Stimulated activated CD4-positive, alpha-beta T cell treated with anti-CD3 and anti-CD28 coated beads, Interleukin-4, amount 100 ng/mL, for 4 hours (primary cell): ENCODE results near the gene CDCA5.
"Not testable (repeated sequence)": the region's sequence is repeated elsewhere in the genome, so short reads cannot be mapped to it uniquely, and the experiment has no call there.

Experiments
- DNase-seq, 2 experiments: peaks; one replicate each; pipeline ENCODE4 v3.0.0-alpha.2; 2020

The CDCA5 gene

GRCh38 chr11:65118891-65119669, 35.2 kb upstream of the CDCA5 start:
- DNase-seq: not testable (repeated sequence)

GRCh38 chr11:65118097-65118837, 34.4 kb upstream of the CDCA5 start:
- DNase-seq: no peak

- DNase-seq: peak; percentile 100
Measured at GRCh38 chr11:65117206-65118096, 33.6 kb upstream of the CDCA5 start, which contains the start of gene ZNHIT2. Gene ZNHIT2 (minus strand): TSS chr11:65117701. CDS start chr11:65117653, 48 bp downstream.

GRCh38 chr11:65116370-65117205, 32.7 kb upstream of the CDCA5 start:
- peak; percentile 59 to 77 for DNase-seq

GRCh38 chr11:65115361-65116082, 31.7 kb upstream of the CDCA5 start:
- no peak for DNase-seq

GRCh38 chr11:65114538-65115171, 30.8 kb upstream of the CDCA5 start:
- DNase-seq: no peak

- DNase-seq: no peak
Measured at GRCh38 chr11:65113839-65114238, 30.0 kb upstream of the CDCA5 start.

- no peak for DNase-seq
Measured at GRCh38 chr11:65113361-65113756, 29.5 kb upstream of the CDCA5 start.

- peak; percentile 68 to 76 for DNase-seq
Measured at GRCh38 chr11:65112546-65113360, 28.9 kb upstream of the CDCA5 start.

- peak; percentile 92 to 93 for DNase-seq
Measured at GRCh38 chr11:65111744-65112545, 28.1 kb upstream of the CDCA5 start, which contains the start of gene TM7SF2. Gene TM7SF2 (plus strand): TSS chr11:65111872. CDS start chr11:65112016, 144 bp downstream.

- no peak for DNase-seq
Measured at GRCh38 chr11:65111159-65111743, 27.4 kb upstream of the CDCA5 start.

- peak; percentile 89 to 95 for DNase-seq
Measured at GRCh38 chr11:65110354-65110861, 26.6 kb upstream of the CDCA5 start.

- no peak for DNase-seq
Measured at GRCh38 chr11:65109231-65110198, 25.7 kb upstream of the CDCA5 start.

GRCh38 chr11:65108469-65109123, 24.8 kb upstream of the CDCA5 start:
- no peak for DNase-seq

- DNase-seq: no peak
Measured at GRCh38 chr11:65107751-65108468, 24.1 kb upstream of the CDCA5 start.

GRCh38 chr11:65107078-65107477, 23.2 kb upstream of the CDCA5 start:
- no peak for DNase-seq
